NCI-H446 (cell line): ENCODE results near the gene CALM3.

Experiments
- DNase-seq, 2 experiments: peaks; one replicate each; lab custom pipeline; 2025; lab: John Stamatoyannopoulos, UW

The CALM3 gene

DNA sequence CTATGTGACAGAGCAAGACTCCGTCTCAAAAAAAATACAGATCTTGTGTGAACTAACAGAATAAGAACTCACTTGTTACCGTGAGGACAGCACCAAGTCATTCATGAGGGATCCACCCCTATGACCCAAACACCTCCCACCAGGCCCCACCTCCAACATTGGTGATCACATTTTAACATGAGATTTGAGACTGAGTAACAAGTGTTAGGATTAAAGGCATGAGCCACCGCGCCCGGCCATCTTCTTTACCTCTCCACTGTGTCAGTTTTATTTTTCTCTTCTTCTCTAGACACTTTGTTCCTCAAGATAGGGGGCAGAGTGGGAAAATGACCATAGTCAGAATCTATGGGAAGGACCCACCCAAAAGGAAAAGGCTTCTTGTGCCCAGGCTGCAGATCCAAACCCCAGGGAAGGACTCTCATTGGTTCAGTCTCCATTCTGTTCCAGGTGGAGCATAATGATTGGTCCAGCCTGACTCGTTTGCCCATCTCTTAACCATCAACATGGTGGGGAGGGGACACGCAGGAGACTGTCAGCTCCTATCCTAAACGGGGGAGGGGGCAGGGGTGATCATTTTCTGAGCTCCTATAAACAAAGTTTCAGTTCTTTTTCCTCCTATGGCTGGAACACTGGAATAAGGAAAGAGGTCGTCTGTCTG lies 1.3 kb upstream of the CALM3 start:
- no peak for DNase-seq

GRCh38 chr19:46600384-46601317 lies 479 bp upstream of the CALM3 start:
- DNase-seq = peak; percentile 97 to 98

DNA sequence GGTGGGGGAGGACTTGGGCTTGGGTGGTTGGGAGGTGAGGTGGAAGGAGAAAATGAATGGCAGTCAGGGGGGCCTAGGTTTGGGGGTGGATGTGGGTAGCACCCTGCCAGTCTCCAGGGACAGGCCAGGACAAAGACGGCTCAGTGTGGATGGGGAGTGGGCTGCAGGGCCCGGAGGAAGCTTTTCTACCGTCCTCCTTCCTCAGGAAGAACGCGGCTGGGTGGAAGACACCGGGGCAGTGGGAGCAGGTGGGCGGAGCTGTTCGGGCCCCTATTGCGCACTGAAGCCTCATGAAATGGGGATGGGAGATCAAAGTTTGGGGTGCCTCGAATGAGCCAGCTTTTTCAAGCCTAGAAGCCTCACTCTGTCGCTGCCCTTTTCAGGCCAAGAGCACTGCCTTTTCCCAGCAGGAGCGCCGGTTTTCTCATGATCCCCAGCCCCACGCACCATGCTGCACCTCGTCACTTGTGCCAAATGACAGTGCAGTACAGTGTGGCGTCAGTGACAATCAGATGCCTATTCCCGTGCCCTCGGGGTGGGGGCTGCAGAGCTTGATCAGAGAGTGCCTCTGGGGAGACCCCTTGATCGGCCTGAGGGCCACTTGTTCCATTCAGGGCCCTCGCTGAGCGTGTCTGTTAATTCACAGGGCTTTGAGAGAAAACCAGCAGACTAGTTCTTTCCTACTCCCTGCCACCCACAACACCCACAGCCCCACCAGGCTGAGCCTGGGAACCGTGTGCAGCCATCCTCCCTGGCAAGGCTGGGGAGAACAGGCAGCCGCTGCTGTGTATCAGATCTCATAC lies 1.5 kb downstream of the CALM3 start:
- DNase-seq = no peak

DNA sequence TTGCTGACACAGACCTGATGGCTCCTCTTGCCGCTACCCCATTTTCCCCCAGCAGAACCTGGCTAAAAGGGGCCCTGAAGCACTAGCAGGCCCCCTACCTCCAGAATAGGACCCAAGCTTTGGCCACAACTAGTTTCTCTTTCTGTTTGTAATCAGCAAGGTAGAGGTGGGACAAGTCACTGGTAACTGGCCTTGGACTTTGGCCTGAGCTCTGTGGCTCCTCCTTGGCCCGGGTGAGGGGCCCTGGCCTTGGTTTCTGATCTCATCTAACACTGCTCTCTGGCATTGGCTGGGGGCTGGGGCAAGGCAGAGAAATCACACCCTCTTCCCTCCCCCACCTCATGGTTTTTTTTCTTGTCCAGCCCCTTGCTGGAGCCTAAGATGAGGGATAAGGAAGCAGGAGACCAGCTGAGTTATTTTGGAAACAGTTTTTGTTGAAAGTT lies 2.1 kb downstream of the CALM3 start:
- no peak for DNase-seq

- DNase-seq = no peak
Measured at GRCh38 chr19:46603752-46604231, 2.7 kb downstream of the CALM3 start.

GRCh38 chr19:46604781-46605355 lies 3.7 kb downstream of the CALM3 start:
- no peak for DNase-seq

- DNase-seq = no peak
Measured at GRCh38 chr19:46605356-46605821, 4.3 kb downstream of the CALM3 start.

DNA sequence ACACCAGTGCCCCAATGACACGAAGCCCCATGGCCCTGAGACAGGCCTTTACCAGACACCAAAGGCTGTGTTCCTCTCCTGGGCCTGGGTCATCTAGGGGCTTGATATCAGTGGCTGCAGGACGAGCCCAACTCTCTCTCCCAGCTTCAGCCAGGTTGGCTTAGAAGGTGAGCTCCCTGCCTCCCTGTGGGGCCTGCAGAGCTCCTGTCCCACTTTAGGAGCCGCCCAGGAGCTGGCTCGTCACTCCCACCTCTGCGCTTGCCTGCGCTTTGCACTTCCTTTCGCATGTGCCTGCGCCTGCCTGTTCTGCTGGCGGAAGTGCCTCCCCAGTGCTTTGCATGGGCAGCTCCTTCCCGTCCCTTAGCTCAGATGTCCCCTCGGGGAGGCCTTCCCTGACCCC lies 4.9 kb downstream of the CALM3 start:
- no peak for DNase-seq

DNA sequence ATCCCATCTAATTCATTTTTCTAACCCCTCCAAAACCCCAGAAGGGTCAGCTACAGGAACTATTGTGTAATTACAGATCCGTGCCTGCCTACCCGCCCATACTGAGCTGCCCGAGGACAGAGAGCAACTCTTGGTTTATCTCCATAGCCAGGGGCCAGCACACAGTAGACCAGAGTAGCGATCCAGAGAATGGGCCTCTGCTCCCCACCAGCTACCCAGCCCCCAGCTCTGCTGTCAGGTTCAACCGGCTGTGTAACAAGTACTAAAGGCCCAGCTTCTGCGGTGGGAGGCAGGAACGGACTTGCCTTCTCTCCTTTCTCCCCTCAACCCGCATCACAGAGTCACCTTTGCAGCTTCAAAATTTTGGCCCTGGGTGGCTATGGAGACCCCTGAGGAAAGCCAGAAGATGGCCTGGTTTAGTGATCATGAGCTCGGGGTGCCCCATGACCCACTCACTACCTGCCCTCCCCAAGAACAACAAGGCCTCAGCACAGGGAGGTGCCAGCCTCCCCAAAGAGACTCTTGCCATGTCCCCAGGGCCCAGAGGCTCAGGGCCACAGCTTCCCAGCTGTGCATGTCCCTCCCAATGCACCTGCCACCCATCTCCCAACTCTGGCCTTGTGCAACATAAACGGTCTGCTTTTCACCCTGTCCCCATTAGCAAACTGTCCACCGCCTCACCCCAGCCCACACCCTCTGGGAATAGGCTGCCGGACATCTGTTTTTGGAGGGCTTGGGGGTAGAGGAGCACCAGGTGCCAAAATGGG lies 5.7 kb downstream of the CALM3 start:
- DNase-seq = no peak

DNA sequence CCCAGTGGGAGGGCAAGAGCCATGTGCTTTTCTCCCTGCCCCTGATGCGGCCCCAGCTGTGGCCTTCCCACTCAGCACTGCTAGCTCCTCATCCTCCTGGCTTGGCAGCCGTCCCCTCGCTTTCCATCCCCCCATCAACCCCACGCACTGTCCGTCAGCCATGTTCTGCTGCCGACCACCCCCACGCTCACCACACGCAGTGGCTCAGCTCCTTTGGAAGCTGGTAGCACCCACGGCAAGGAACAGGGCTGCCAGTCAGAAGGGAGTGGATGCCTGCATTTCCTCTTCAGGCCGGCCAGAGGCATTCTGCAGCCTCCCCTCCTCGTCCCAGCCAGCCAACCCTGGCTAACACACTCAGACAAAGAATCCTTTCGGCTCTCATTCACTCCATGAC lies 6.3 kb downstream of the CALM3 start:
- no peak for DNase-seq

DNA sequence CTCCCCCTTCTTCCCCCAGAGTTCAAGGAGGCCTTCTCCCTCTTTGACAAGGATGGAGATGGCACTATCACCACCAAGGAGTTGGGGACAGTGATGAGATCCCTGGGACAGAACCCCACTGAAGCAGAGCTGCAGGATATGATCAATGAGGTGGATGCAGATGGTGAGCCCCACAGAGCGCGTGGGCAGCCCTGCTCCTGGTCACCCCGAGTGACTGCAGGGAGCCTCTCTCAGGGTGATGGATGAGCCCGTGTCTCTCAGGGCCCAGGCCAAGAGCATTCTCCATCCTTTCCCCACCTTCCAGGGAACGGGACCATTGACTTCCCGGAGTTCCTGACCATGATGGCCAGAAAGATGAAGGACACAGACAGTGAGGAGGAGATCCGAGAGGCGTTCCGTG lies 7.0 kb downstream of the CALM3 start:
- no peak for DNase-seq

DNA sequence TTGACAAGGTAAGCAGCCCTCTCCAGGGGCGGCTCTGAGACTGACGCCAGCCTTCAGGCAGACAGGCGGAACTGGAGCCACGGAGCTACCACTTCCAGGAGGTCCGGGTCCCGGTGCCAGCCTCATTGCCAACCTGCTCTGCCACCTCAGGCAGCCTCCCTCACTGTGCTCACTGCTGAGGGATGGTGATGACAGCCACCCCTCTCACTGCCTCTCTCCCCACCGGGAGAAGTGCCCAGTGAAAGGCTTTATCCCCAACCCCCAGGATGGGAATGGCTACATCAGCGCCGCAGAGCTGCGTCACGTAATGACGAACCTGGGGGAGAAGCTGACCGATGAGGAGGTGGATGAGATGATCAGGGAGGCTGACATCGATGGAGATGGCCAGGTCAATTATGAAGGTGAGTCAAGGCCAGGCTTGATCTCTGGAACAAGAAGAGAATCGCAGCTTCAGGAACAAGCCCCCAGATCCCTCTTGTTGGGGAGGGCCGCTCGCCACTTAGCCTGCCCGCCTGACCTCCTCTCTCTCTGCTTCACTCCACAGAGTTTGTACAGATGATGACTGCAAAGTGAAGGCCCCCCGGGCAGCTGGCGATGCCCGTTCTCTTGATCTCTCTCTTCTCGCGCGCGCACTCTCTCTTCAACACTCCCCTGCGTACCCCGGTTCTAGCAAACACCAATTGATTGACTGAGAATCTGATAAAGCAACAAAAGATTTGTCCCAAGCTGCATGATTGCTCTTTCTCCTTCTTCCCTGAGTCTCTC lies 7.6 kb downstream of the CALM3 start:
- no peak for DNase-seq

DNA sequence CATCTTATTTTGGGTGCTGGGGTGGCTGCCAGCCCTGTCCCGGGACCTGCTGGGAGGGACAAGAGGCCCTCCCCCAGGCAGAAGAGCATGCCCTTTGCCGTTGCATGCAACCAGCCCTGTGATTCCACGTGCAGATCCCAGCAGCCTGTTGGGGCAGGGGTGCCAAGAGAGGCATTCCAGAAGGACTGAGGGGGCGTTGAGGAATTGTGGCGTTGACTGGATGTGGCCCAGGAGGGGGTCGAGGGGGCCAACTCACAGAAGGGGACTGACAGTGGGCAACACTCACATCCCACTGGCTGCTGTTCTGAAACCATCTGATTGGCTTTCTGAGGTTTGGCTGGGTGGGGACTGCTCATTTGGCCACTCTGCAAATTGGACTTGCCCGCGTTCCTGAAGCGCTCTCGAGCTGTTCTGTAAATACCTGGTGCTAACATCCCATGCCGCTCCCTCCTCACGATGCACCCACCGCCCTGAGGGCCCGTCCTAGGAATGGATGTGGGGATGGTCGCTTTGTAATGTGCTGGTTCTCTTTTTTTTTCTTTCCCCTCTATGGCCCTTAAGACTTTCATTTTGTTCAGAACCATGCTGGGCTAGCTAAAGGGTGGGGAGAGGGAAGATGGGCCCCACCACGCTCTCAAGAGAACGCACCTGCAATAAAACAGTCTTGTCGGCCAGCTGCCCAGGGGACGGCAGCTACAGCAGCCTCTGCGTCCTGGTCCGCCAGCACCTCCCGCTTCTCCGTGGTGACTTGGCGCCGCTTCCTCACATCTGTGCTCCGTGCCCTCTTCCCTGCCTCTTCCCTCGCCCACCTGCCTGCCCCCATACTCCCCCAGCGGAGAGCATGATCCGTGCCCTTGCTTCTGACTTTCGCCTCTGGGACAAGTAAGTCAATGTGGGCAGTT lies 8.6 kb downstream of the CALM3 start:
- DNase-seq = no peak

DNA sequence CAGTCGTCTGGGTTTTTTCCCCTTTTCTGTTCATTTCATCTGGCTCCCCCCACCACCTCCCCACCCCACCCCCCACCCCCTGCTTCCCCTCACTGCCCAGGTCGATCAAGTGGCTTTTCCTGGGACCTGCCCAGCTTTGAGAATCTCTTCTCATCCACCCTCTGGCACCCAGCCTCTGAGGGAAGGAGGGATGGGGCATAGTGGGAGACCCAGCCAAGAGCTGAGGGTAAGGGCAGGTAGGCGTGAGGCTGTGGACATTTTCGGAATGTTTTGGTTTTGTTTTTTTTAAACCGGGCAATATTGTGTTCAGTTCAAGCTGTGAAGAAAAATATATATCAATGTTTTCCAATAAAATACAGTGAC lies 9.3 kb downstream of the CALM3 start:
- DNase-seq = no peak

DNA sequence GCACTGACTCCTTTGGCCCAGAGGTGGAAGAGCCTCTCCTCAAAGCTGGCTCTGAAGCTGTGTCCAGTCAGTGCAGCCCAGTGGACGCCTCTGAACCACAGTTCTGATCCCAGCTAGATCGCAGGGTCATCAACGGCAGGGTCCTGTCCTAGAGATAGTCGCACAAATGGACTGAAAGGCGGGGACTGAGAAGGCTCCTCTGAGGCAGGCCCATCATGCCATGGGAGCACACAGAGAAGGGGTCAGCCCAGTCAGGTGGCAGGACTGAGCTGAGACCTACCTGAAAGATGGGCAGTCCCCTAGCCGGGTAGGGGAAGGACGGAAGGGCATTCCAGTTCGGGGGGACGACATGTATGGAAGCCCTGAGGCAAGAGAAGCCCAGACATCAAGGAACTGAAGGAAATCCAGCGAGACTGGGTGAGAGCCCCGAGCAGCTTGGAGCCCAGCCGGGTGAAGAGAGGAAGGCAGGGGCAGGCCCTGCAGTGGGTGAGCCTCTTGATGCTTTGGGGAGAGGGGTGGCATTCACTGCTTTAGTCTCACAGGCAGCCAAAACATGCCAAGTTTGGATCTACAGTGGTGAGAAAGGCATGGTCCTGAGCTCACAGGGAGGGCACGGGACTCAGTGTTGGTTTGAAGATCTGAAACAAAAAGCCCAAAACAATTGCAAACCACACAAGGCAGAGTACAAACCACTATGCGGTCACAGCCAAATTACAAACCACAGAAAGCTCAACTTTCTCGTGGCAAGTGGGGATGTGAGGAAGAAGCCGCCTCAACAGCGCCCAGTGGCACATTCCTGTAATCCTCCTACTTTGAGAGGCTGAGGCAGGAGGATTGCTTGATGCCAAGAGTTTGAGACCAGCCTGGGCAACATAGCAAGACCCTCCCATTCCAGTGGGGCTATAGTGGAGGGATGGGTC lies 10.0 kb downstream of the CALM3 start:
- DNase-seq = no peak

DNA sequence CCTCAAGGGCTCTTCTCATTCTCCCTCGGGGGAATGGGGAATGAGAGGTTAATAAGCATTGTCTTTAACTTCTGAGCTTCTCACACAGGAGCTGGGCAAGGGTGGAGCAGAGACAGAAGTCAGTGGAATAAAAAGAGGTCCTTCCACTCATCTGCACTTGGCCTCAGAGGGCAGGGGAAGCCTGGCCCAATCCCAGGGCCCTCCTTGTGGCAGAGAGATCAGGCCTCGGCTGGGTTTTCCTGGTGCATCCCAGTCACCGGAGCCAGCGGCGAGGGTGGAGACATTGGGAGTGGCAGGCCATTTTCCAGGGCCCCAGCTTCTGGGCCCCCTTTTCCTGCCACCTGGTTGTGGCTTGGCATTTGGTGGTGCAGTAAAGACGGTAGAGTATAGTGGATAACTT lies 10.6 kb downstream of the CALM3 start:
- DNase-seq = no peak

- DNase-seq = no peak
Measured at GRCh38 chr19:46613525-46613924, 12.4 kb downstream of the CALM3 start.

GRCh38 chr19:46614114-46614722 lies 13.1 kb downstream of the CALM3 start:
- peak; percentile 70 to 86 for DNase-seq
